ENCODE data around the gene CT55. TPM values are rescaled to one million over a fixed set of nuclear protein-coding genes. Genes with fewer than 3 reads are reported as not detected.
A peak's percentile ranks its signal among the peaks of the same experiment; 100 is the strongest.
"Not testable (repeated sequence)": the region's sequence is repeated elsewhere in the genome, so short reads cannot be mapped to it uniquely, and the experiment has no call there.

CT55 gene
- not detected for polyA plus RNA-seq (2012; ENCODE audit: missing spikeins)

- TF ChIP-seq POLR2A (IDR thresholded peaks at IDR 0.05; ENCODE audit: low read depth, low read length) (no peak), TAF1 (IDR thresholded peaks at IDR 0.05; ENCODE audit: borderline replicate concordance, low read depth, low read length) (no peak), POLR2AphosphoS5 (IDR thresholded peaks at IDR 0.05; ENCODE audit: low read depth, low read length) (no peak)
- DNase-seq (ENCODE audit: insufficient read length) (no peak), FAIRE-seq (no peak)
These were observed at the start of gene CT55 for GRCh38 chrX:135170877-135171519. Gene CT55 (minus strand): TSS chrX:135171398. CDS start chrX:135171171, 227 bp downstream.

GRCh38 chrX:135213200-135213844 lies 42.1 kb upstream of the CT55 start:
- TF ChIP-seq TAF1 (IDR thresholded peaks at IDR 0.05; ENCODE audit: borderline replicate concordance, low read depth, low read length) (no peak), POLR2A (IDR thresholded peaks at IDR 0.05; ENCODE audit: low read depth, low read length) (no peak), POLR2AphosphoS5 (IDR thresholded peaks at IDR 0.05; ENCODE audit: low read depth, low read length) (no peak)
- DNase-seq (ENCODE audit: insufficient read length): no peak
- no peak for FAIRE-seq

DNA sequence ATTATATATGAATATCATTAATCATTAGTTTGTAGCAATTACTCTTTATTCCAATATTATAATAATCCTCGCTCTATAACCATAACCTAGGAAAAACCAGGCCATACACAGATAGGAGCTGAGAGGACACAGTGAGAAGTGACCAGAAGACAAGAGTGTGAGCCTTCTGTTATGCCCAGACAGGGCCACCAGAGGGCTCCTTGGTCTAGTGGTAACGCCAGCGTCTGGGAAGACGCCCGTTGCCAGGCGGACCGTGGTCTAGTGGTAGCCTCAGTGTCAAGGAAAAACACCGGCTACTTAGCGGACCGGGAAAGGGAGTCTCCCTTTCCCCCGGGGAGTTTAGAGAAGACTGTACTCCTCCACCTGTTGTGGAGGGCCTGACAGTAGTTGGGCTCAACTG lies 35.2 kb upstream of the CT55 start:
- not testable (repeated sequence) for FAIRE-seq; DNase-seq (ENCODE audit: insufficient read length)

- TF ChIP-seq POLR2A (IDR thresholded peaks at IDR 0.05; ENCODE audit: low read depth, low read length) (no peak), TAF1 (IDR thresholded peaks at IDR 0.05; ENCODE audit: borderline replicate concordance, low read depth, low read length) (no peak), POLR2AphosphoS5 (IDR thresholded peaks at IDR 0.05; ENCODE audit: low read depth, low read length) (no peak)
- FAIRE-seq (no peak), DNase-seq (ENCODE audit: insufficient read length) (no peak)
These were observed 29.1 kb upstream of the CT55 start for GRCh38 chrX:135200297-135200696.

DNA sequence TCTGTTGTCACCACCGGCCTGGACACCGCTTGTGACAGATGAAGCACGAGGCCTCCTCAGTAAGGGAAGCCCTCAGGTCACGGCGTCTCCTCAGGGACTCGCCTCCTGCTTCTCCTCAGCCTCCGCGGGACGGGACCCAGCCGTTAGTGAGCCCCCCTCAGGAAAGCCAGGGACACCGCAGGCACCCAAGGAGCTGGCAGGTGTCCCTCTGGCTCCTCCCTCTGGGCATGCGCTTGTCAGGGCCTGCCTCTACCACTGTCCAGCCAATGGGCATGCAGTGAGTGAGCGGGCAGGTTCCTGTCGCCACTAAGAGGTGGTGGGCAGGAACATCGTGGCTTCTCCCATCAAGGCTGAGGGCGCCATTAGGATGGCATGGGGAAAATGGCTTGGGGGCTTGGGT lies 23.5 kb upstream of the CT55 start:
- TF ChIP-seq POLR2A (IDR thresholded peaks at IDR 0.05; ENCODE audit: low read depth, low read length) (no peak), POLR2AphosphoS5 (IDR thresholded peaks at IDR 0.05; ENCODE audit: low read depth, low read length) (no peak), TAF1 (IDR thresholded peaks at IDR 0.05; ENCODE audit: borderline replicate concordance, low read depth, low read length) (no peak)
- FAIRE-seq: no peak

DNA sequence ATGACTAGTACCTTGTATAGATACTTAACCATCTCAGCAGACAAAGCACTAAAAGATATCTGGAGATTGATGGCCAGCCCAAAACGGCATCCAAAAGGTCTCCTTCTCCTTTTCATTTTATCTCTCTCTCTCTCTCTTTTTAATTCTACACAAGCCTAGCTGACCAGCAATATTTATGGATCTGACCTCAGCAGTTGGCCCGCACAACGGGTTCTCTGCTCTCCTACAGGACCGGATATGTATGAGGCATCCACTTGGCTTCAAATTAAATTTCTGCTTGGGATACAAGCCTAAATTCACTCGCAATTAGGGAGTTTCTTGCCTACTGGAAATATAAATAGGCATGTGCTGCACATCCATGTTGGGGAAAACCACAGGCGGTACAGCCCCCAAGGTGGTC lies 22.5 kb upstream of the CT55 start:
- FAIRE-seq (no peak), DNase-seq (ENCODE audit: insufficient read length) (no peak)
- TF ChIP-seq POLR2AphosphoS5 (IDR thresholded peaks at IDR 0.05; ENCODE audit: low read depth, low read length) (no peak), POLR2A (IDR thresholded peaks at IDR 0.05; ENCODE audit: low read depth, low read length) (no peak), TAF1 (IDR thresholded peaks at IDR 0.05; ENCODE audit: borderline replicate concordance, low read depth, low read length) (no peak)

More for the DNA sequence above, 23.5 kb upstream of the CT55 start:
- no peak for DNase-seq (ENCODE audit: insufficient read length)

- no peak for TF ChIP-seq POLR2AphosphoS5 (IDR thresholded peaks at IDR 0.05; ENCODE audit: low read depth, low read length)
- TF ChIP-seq POLR2A (IDR thresholded peaks at IDR 0.05; ENCODE audit: low read depth, low read length): no peak
- TF ChIP-seq TAF1 (IDR thresholded peaks at IDR 0.05; ENCODE audit: borderline replicate concordance, low read depth, low read length): no peak
- FAIRE-seq: no peak
- no peak for DNase-seq (ENCODE audit: insufficient read length)
These were observed 20.6 kb upstream of the CT55 start for GRCh38 chrX:135191838-135192237.

DNA sequence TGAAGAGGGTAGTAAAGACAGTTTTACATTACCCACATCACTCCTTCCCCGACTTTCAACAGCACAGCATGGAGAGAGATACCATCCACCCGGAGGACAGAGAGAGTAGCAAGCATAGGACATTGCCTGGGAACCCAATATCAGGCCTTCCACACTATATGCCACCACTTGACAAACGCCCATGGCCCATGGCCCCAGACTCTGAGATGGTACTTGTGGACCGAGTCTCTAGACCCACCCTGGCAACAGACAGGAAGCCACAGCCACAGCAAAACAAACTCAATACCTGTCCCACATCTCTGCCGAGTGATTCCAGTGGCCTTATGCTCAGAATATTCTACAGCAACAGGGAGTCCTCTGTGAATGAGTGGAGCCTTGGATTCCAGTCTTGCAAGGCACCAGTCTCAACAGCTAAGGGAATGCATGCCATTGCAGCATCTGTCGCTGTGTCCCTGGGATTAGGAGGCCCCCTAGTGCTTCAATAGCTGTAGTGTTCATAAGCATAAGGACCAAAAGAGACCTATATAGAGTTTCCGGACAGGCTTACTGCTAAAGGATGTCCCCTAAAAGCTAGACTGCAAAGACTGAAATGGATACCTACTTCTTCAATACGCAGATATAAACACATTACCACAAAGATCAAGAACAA lies 14.7 kb upstream of the CT55 start:
- TF ChIP-seq TAF1 (IDR thresholded peaks at IDR 0.05; ENCODE audit: borderline replicate concordance, low read depth, low read length): no peak
- TF ChIP-seq POLR2AphosphoS5 (IDR thresholded peaks at IDR 0.05; ENCODE audit: low read depth, low read length): no peak
- no peak for TF ChIP-seq POLR2A (IDR thresholded peaks at IDR 0.05; ENCODE audit: low read depth, low read length)
- DNase-seq (ENCODE audit: insufficient read length) (no peak), FAIRE-seq (peak; percentile 74)

GRCh38 chrX:135178636-135179035 lies 7.4 kb upstream of the CT55 start:
- DNase-seq (ENCODE audit: insufficient read length): no peak
- TF ChIP-seq TAF1 (IDR thresholded peaks at IDR 0.05; ENCODE audit: borderline replicate concordance, low read depth, low read length) (no peak), POLR2A (IDR thresholded peaks at IDR 0.05; ENCODE audit: low read depth, low read length) (no peak), POLR2AphosphoS5 (IDR thresholded peaks at IDR 0.05; ENCODE audit: low read depth, low read length) (no peak)
- FAIRE-seq: no peak

DNA sequence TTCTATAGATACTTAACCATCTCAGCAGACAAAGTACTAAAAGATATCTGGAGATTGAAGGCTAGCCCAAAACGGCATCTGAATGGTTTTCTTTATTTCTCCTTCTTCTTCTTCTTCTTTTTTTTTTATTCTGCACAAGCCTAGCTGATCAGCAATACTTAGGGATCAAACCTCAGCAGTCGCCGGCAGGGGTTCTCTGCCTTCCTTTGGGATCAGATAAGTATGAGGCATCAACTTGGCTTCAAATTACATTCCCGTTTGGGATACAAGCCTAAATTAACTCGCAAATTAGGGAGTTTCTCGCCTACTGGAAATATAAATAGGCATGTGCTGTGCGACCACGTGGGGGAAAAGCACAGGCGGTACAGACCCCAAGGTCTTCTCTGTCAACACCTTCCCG lies 730 bp downstream of the CT55 start:
- TF ChIP-seq TAF1 (IDR thresholded peaks at IDR 0.05; ENCODE audit: borderline replicate concordance, low read depth, low read length): no peak
- TF ChIP-seq POLR2AphosphoS5 (IDR thresholded peaks at IDR 0.05; ENCODE audit: low read depth, low read length): no peak
- TF ChIP-seq POLR2A (IDR thresholded peaks at IDR 0.05; ENCODE audit: low read depth, low read length): no peak
- FAIRE-seq (no peak), DNase-seq (ENCODE audit: insufficient read length) (no peak)

DNA sequence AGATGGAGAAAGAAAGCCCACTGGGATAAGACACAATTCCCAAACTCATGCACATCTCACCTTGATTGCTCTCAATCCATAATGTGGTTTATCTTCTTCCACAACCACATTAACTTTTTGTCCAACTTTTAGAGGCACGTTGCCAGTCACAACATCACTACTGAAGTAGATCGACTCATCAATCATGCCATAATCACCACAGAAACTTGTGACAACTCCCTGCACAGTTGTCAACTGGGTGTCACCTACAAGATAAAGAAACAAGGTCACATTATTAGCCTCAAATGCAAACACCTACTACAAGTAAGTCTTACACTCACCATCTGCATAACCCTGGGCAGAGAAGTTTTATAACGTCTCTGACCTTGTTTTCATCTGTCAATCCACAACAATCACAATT lies 1.7 kb downstream of the CT55 start:
- not testable (repeated sequence) for FAIRE-seq; DNase-seq (ENCODE audit: insufficient read length)

DNA sequence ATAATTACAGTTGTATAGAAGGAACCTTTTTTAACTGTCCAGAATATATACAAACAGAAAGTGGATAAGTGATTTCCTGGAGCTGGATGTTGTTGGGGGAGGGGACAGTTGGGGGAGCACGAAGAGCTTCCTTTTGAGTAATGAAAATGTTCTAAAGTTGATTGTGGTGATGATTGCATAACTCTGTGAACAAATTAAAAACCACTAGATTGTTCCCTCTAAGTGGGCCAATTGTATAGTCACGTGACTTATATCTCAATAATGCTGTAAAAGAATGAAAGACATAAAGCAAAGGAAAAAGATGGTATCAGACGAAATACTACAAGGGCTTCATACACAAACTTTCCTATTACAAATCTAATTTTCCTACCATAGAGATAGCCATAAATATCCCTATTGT lies 2.7 kb downstream of the CT55 start:
- FAIRE-seq (no peak), DNase-seq (ENCODE audit: insufficient read length) (no peak)
- no peak for TF ChIP-seq POLR2A (IDR thresholded peaks at IDR 0.05; ENCODE audit: low read depth, low read length)
- no peak for TF ChIP-seq POLR2AphosphoS5 (IDR thresholded peaks at IDR 0.05; ENCODE audit: low read depth, low read length)
- no peak for TF ChIP-seq TAF1 (IDR thresholded peaks at IDR 0.05; ENCODE audit: borderline replicate concordance, low read depth, low read length)

- DNase-seq (ENCODE audit: insufficient read length); FAIRE-seq: not testable (repeated sequence)
These were observed 16.5 kb downstream of the CT55 start for GRCh38 chrX:135154688-135155087.

DNA sequence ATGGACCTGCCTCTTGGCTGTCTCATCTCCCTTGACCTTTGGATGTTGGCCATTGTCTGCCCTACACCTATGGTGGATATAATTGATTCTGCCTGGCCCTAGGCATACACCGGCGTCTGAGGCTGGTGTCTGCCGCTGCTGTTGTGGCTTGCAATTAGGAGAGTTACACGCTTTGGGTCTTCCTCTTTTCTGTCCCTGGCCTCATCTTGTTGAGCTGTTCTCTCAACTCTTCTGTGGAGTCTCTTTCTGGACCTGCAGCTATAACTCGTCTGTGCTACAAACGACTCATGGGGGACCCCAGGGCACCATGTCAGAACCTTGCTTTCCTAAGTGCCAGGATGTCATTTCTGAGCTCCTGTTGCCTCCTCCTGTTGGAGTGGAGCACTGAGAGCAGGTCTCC lies 45.1 kb downstream of the CT55 start:
- peak; percentile 42 for FAIRE-seq
- not testable (repeated sequence) for DNase-seq (ENCODE audit: insufficient read length)

DNA sequence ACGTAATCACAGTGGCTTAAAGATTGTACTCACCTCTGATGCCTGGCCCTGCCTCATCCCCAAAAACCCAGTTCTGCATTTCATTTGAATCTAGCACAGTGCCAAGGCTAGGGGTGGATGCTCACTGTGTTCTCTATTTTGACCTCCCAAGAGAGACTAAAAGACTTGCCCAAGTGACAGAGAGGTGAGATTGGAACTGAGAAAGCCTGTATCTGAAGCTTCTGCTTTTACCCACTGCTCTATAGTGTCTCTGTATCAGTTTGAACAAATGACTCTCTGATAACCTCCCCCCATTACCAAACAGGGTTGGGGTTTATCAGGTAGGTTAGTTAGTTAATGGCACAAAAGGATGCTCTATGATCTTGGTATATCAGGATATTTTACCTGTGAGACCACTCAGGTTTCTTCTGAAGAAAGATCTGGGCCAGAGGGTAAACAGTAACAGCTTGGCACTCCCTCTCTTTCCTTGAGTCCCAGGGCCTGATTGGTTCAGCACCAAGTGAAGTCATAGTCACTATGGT lies 51.1 kb downstream of the CT55 start, which contains the start of gene ETDB:
TSS of gene ETDB (minus strand) at position 471 of the 521 bp plus-strand sequence. CDS start 1,265 bp downstream, outside the sequence.
- DNase-seq (ENCODE audit: insufficient read length); FAIRE-seq: not testable (repeated sequence)

GRCh38 chrX:135116064-135116463 lies 55.1 kb downstream of the CT55 start:
- not testable (repeated sequence) for DNase-seq (ENCODE audit: insufficient read length)
- FAIRE-seq: peak; percentile 89

Data from GM12892 (cell line).